HepG2 (cell line): Measurements from ENCODE around the gene PTPRQ. TPM values are rescaled to one million over a fixed set of nuclear protein-coding genes. Genes with fewer than 3 reads are reported as not detected.

Experiments
- ATAC-seq: fragments of 200-7000 bp; cut with Tn5 transposase; 3 replicates; pipeline ENCODE4 v1.9.1; 2020; ENCODE audit warnings: mild to moderate bottlenecking, moderate library complexity
- BruUV-seq: library from RNA; stranded (reverse); fragments of 400-500 nt; replicated peaks from 2 replicates; lab custom pipeline; 2021; lab: Mats Ljungman, UMichigan
- CTCF ChIA-PET: fragments of 300-600 bp; formaldehyde crosslinking; extraction: SDS; loops from one replicate; lab custom pipeline; 2021; ENCODE audit warnings: low total read pairs, inconsistent platforms, low intra/inter-chr PET ratio; lab: Yijun Ruan, JAX
- POLR2A ChIA-PET: fragments of 350-600 bp; sonication (Branson Sonifier 250); formaldehyde crosslinking; loops from one replicate; lab custom pipeline; 2020; ENCODE audit warnings: antibody characterized with exemption, inconsistent platforms; lab: Yijun Ruan, JAX
- DNase-seq: peaks from one replicate; pipeline ENCODE4 v3.0.0-alpha.2; 2015; ENCODE audit warnings: low spot score
- FAIRE-seq: peaks from 3 replicates; lab custom pipeline; 2011; peaks lifted over from hg19 to GRCh38; lab: Jason Lieb, UNC
- H2AFZ ChIP-seq: one replicate; pipeline ENCODE4 v1.6.1; 2011; ENCODE audit warnings: low read length, inconsistent platforms
- H3K27ac ChIP-seq: fragments of 300-600 bp; 3 replicates; pipeline ENCODE4 v1.8.0; 2011; ENCODE audit warnings: mixed run types, mild to moderate bottlenecking, mixed read lengths, low read length, inconsistent platforms; ENCODE audit not compliant: insufficient read depth; ENCODE audit errors: extremely low read length
- H3K27me3 ChIP-seq, 2 experiments: fragments of 200-600 bp in 1 of 2; 2 replicates in 1 of 2; 3 replicates in 1 of 2; pipeline versions ENCODE4 v1.6.0 to v1.8.0; 2011; ENCODE audit warnings: low read length in 2 of 2, mild to moderate bottlenecking in 2 of 2, moderate library complexity in 2 of 2, inconsistent platforms in 1 of 2; ENCODE audit not compliant: insufficient read depth in 2 of 2, control insufficient read depth in 1 of 2
- H3K36me3 ChIP-seq, 2 experiments: fragments of 200-600 bp in 1 of 2; replicated peaks in 1 of 2; 2 replicates in 1 of 2; 3 replicates in 1 of 2; pipeline versions ENCODE4 v1.5.1 to v1.8.0; 2011; ENCODE audit warnings: low read length in 2 of 2, inconsistent platforms in 1 of 2; ENCODE audit not compliant: insufficient read depth in 2 of 2, control insufficient read depth in 1 of 2
- H3K4me1 ChIP-seq: 2 replicates; pipeline ENCODE4 v1.5.1; 2012; ENCODE audit warnings: low read length, inconsistent platforms; ENCODE audit not compliant: insufficient read depth
- H3K4me2 ChIP-seq: 2 replicates; pipeline ENCODE4 v1.6.0; 2011; ENCODE audit warnings: low read depth, low read length, inconsistent platforms
- H3K4me3 ChIP-seq, 3 experiments: fragments of 200-600 bp in 1 of 3; sonication (generic), shearing (Covaris generic) in 1 of 3; replicated peaks in 1 of 3; 2 replicates each; pipeline ENCODE4 v1.5.1; 2011 to 2016; ENCODE audit warnings: low read length in 3 of 3, inconsistent platforms in 2 of 3, low read depth in 2 of 3, mild to moderate bottlenecking in 2 of 3, control low read depth in 1 of 3, mixed read lengths in 1 of 3; ENCODE audit not compliant: insufficient read depth in 1 of 3
- H3K79me2 ChIP-seq: one replicate; pipeline ENCODE4 v1.6.1; 2011; ENCODE audit warnings: low read length, inconsistent platforms; ENCODE audit not compliant: insufficient read depth
- H3K9ac ChIP-seq: 2 replicates; pipeline ENCODE4 v1.6.0; 2011; ENCODE audit warnings: mild to moderate bottlenecking, low read depth, low read length, inconsistent platforms; ENCODE audit not compliant: insufficient read depth
- H3K9me3 ChIP-seq: 2 replicates; pipeline ENCODE4 v1.5.1; 2012; ENCODE audit warnings: mild to moderate bottlenecking, low read length
- H4K20me1 ChIP-seq: 2 replicates; pipeline ENCODE4 v1.6.0; 2011; ENCODE audit warnings: inconsistent platforms, mild to moderate bottlenecking, low read length, moderate library complexity; ENCODE audit not compliant: insufficient read depth
- RBFOX2 ChIP-seq: fragments of 200-400 bp; formaldehyde crosslinking; IDR thresholded peaks from 2 replicates; pipeline ENCODE4 v1.6.1; 2017; ENCODE audit warnings: low read depth, mild to moderate bottlenecking, low read length
- SOX5 ChIP-seq: IDR thresholded peaks from 2 replicates; pipeline ENCODE4 v1.6.1; 2016; ENCODE audit warnings: borderline replicate concordance
- SRSF9 ChIP-seq: fragments of 200-400 bp; formaldehyde crosslinking; IDR thresholded peaks from 2 replicates; pipeline ENCODE4 v1.6.1; 2018; ENCODE audit warnings: borderline replicate concordance, mild to moderate bottlenecking, low read depth, low read length; ENCODE audit not compliant: insufficient read depth, poor library complexity, severe bottlenecking
- SSRP1 ChIP-seq: IDR thresholded peaks from 2 replicates; pipeline ENCODE4 v1.6.1; 2016; ENCODE audit warnings: control low read depth
- ZNF160 ChIP-seq: sonication (generic); formaldehyde crosslinking; IDR thresholded peaks from 2 replicates; pipeline ENCODE4 v1.8.0; 2022; ENCODE audit warnings: mild to moderate bottlenecking, inconsistent platforms, missing genetic modification reagents
- ZNF256 ChIP-seq: sonication (generic); formaldehyde crosslinking; conservative IDR thresholded peaks from 2 replicates; pipeline ENCODE4 v1.4.0; 2020; ENCODE audit warnings: missing genetic modification reagents
- ZNF510 ChIP-seq: sonication (generic); formaldehyde crosslinking; IDR thresholded peaks from 2 replicates; pipeline ENCODE4 v1.4.0; 2020; ENCODE audit warnings: low read depth, mild to moderate bottlenecking, missing genetic modification reagents
- ZNF605 ChIP-seq: sonication (generic); formaldehyde crosslinking; IDR thresholded peaks from 2 replicates; pipeline ENCODE4 v1.8.0; 2022; ENCODE audit warnings: mild to moderate bottlenecking, missing genetic modification reagents
- in situ Hi-C: cut with HindIII; loops from 2 replicates; pipeline ENCODE4 v1.10.0; 2017; ENCODE audit warnings: low pct_unique_long_range_greater_than_20kb; ENCODE audit not compliant: extremely low pct_ligation_motif_present
- intact Hi-C: fragments of 100-400 bp; cut with micrococcal nuclease; formaldehyde crosslinking; loops from one replicate; pipeline ENCODE4 v1.10.0; 2022; ENCODE audit not compliant: unreplicated experiment
- polyA plus RNA-seq, 8 experiments: library from polyadenylated mRNA; depleted of rRNA in 3 of 8; stranded (reverse) in 7 of 8; unstranded in 1 of 8; fragments of >200 nt; fragmentation: Illumina TruSeq in 4 of 8; extraction: Trizol in 4 of 8; gene quantifications; 2 replicates each; pipeline versions ENCODE4 v1.2.1 to v1.2.3, GENCODE V29; 2011 to 2016; ENCODE audit warnings: low read depth in 4 of 8, missing spikeins in 1 of 8, mixed read lengths in 1 of 8; ENCODE audit not compliant: insufficient read depth in 1 of 8
- total RNA-seq, 5 experiments: library from RNA; depleted of rRNA; stranded (reverse); fragments of >200 nt; fragmentation: Illumina TruSeq; extraction: Trizol; gene quantifications; 2 replicates each; pipeline ENCODE4 v1.2.3, GENCODE V29; 2016; ENCODE audit warnings: low read depth in 1 of 5
- TF ChIP-seq, protein P1 (sequence below): sonication (generic); formaldehyde crosslinking; IDR thresholded peaks from 2 replicates; pipeline ENCODE4 v1.5.0; 2020; ENCODE audit warnings: mild to moderate bottlenecking, missing genetic modification reagents, borderline replicate concordance
- TF ChIP-seq, protein P2 (sequence below): sonication (generic); formaldehyde crosslinking; IDR thresholded peaks from 2 replicates; pipeline ENCODE4 v1.5.0; 2020; ENCODE audit warnings: mild to moderate bottlenecking, missing genetic modification reagents, moderate library complexity
- TF ChIP-seq, protein P3 (sequence below): sonication (generic); formaldehyde crosslinking; IDR thresholded peaks from 2 replicates; pipeline ENCODE4 v1.5.0; 2020; ENCODE audit warnings: missing genetic modification reagents

The PTPRQ gene
- total and polyA plus RNA-seq, 2 of the 13 experiments (the other 11 are each of a cell fraction or from before 2014, with no cell fraction given), result not detected

DNA sequence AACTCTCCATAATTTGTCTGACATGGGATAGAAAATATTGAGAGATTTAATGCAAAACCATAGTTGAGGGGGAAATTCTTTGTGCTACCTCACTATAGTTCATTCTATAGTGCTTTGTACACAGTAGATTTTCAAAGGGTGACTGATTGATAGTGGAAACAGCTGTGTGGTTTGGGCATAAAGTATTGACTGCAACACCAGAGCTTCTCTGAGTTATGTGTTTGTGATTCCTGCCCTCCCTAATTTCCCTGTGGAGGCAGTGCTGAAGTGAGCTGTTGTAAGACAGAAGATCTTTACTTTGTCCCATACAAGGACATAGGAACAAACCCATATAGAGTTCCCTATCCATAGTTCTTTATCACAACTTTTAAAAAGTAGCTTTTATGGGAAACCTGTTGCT, 47.1 kb downstream of the PTPRQ start:
- Histone ChIP-seq H3K4me2 (no peak overlapping the region), H3K4me1 (no peaks in the 10 kb centered on the region), H2AFZ (no peak overlapping the region), H3K4me3 (no peak overlapping the region), H3K9ac (no peak overlapping the region), H3K27ac (no peak overlapping the region), H3K36me3 (no peaks in the 10 kb centered on the region), H3K9me3 (no peaks in the 10 kb centered on the region), H4K20me1 (no peaks in the 10 kb centered on the region), H3K79me2 (no peaks in the 10 kb centered on the region), H3K27me3 (no peaks in the 10 kb centered on the region)
- POLR2A ChIA-PET, result no interaction called here
- CTCF ChIA-PET, result no interaction called here
- intact Hi-C loops, result no loop called here
- no peak for DNase-seq
- no peak for ATAC-seq
- no peak for FAIRE-seq
- BruUV-seq, result no TSS peak
- in situ Hi-C loops, result no loop called here
- TF ChIP-seq ZNF605 (CRISPR knock-in tag) (no peak), ZNF256 (no peak), ZNF160 (CRISPR knock-in tag) (no peak), SRSF9 (no peak), ZNF510 (CRISPR knock-in tag) (no peak), RBFOX2 (no peak), SSRP1 (CRISPR knock-in tag) (no peak), SOX5 (CRISPR knock-in tag) (no peak)
- TF ChIP-seq, protein P1, sequence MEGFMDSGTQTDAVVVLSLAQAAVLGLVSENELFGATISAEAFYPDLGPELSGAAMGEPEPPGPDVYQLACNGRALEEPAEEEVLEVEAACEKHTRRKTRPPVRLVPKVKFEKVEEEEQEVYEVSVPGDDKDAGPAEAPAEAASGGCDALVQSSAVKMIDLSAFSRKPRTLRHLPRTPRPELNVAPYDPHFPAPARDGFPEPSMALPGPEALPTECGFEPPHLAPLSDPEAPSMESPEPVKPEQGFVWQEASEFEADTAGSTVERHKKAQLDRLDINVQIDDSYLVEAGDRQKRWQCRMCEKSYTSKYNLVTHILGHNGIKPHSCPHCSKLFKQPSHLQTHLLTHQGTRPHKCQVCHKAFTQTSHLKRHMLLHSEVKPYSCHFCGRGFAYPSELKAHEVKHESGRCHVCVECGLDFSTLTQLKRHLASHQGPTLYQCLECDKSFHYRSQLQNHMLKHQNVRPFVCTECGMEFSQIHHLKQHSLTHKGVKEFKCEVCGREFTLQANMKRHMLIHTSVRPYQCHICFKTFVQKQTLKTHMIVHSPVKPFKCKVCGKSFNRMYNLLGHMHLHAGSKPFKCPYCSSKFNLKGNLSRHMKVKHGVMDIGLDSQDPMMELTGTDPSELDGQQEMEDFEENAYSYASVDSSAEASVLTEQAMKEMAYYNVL (CRISPR knock-in tag), result no peak
- TF ChIP-seq, protein P2, sequence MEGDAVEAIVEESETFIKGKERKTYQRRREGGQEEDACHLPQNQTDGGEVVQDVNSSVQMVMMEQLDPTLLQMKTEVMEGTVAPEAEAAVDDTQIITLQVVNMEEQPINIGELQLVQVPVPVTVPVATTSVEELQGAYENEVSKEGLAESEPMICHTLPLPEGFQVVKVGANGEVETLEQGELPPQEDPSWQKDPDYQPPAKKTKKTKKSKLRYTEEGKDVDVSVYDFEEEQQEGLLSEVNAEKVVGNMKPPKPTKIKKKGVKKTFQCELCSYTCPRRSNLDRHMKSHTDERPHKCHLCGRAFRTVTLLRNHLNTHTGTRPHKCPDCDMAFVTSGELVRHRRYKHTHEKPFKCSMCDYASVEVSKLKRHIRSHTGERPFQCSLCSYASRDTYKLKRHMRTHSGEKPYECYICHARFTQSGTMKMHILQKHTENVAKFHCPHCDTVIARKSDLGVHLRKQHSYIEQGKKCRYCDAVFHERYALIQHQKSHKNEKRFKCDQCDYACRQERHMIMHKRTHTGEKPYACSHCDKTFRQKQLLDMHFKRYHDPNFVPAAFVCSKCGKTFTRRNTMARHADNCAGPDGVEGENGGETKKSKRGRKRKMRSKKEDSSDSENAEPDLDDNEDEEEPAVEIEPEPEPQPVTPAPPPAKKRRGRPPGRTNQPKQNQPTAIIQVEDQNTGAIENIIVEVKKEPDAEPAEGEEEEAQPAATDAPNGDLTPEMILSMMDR (CRISPR knock-in tag), result no peak
- TF ChIP-seq, protein P3, sequence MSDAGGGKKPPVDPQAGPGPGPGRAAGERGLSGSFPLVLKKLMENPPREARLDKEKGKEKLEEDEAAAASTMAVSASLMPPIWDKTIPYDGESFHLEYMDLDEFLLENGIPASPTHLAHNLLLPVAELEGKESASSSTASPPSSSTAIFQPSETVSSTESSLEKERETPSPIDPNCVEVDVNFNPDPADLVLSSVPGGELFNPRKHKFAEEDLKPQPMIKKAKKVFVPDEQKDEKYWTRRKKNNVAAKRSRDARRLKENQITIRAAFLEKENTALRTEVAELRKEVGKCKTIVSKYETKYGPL, result no peak
